ENCODE results near the gene ZBTB1.
A peak's percentile ranks its signal among the peaks of the same experiment; 100 is the strongest.
"Not testable (repeated sequence)": the region's sequence is repeated elsewhere in the genome, so short reads cannot be mapped to it uniquely, and the experiment has no call there.

The ZBTB1 gene

DNA sequence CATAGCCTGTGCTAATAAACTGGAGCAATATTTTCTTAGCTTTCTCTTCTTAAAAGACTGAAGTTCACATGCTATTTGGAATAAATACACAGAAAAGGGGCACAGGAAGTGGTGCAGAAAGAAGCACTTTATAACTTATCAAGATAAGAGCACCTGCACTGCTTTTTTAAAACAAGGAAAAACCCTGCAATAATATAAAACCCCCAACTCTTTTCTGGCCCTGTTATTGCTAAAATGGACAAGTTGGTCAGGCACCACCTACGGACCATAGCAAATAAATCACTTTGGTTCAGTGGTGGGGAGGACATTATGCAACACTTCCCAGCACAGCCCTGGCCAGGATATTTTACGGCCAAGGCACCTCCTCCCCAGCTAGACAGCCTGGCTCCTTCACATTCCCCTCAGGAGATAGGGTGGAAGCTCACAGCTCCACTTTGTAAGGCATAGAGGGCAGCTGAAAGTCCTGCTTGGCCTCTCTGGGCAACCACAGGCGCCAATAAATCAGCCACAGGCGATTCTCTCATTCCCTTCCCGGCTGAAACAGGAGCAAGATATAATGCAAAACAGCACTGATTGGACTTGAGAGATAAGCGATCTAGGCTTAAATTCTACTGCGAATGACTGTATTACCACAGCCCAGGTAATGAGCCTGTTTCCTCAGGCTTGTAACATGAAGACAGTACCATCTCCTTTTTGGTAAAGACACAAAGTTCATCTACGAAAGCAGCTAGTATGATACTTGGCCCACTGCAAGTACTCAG, 3.0 kb upstream of the ZBTB1 start:
- no peak for DNase-seq

DNA sequence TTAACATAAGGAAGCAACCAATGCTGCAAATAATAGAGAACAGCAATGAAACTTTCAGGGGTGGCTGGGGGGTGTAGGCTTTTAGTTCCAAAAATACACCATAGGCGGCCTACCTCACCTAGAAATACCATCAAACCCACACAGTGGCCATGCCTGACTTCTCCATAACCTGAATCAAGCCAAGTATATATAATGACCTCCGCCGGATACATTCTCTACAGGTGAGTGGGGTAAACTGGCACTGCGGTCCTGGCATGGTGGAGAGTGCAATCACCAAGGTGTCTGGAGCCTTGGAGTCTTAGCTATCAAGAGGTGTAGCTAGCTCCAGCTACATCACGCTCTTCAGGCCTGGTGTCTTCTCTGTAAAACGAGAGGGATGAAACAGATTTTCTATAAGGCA, 2.1 kb upstream of the ZBTB1 start:
- DNase-seq = peak in 1 of 2 experiments; percentile 10

DNA sequence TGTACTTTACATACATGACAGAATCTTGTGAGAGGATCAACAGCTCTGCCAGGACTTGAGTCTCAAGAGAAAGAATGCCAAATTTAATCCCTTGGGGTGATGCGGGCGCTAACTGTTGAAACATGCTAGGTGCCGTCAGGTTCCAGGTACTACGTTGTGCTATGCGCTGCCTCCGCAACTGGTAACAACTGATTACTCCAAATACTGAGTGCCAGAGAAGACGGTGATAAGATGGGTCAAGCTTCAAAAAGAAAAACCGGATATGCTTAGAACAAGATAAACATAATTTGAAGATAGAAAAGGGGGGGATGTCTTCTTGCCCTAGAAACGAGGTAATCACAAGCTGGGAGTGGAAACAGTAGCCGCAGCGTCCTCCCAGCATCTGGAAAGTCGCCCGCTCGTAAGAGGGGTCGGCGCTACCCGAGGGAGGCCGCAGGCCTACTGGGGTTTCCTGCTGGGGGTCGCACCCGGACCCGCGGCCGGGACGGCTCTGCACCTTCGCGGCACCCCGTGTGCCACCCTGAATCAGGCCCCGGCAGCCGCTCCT, 1.6 kb upstream of the ZBTB1 start:
- peak in 1 of 2 experiments; percentile 17 for DNase-seq

DNA sequence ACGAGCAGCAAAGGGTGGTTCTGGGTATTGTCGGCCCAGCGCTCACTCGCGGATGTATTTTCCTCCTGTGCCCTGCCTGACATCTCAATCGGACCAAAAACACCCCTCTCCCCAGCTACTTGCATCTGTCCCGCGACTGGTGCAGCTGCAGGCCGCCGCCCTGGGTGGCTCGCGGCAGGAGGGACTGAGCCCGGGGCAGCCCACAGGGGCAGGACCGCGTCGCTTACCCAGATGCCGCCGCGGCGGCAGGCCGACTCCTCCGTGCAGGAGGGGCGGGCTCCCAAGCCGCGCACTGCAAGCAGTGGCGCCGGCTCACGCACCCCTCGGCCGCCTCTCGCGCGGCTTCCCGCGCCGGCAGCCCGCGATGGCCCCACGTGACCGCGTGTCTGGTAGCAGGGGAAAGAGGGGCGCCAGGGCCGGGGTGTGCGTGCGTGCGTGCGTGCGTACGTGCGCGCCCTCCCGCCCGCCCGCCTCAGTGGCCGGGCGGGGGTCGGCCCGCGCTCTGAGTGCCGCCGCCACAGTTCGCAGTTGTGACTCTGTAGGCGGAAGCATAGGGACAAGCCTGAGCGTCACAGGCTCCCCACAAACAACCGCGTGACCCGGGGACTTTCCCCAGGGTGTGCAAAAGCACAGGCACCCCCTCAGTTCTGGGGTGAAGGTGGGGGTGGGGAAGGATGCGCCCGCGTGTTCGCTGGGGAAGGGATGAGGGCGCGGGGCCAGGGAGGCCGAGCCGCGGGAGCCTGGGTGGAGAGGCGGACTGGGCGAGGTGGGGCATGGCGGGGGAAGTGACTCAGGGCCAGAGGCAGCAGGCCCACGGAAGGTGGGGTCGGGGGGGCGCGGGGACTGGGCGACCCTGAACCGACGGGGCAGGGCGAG, 898 bp upstream of the ZBTB1 start, which contains the start of gene ZBTB25:
TSS of gene ZBTB25 (minus strand) at position 405 of the 876 bp plus-strand sequence. CDS start 13,305 bp downstream, outside the sequence.
- DNase-seq = peak; percentile 83 to 98

DNA sequence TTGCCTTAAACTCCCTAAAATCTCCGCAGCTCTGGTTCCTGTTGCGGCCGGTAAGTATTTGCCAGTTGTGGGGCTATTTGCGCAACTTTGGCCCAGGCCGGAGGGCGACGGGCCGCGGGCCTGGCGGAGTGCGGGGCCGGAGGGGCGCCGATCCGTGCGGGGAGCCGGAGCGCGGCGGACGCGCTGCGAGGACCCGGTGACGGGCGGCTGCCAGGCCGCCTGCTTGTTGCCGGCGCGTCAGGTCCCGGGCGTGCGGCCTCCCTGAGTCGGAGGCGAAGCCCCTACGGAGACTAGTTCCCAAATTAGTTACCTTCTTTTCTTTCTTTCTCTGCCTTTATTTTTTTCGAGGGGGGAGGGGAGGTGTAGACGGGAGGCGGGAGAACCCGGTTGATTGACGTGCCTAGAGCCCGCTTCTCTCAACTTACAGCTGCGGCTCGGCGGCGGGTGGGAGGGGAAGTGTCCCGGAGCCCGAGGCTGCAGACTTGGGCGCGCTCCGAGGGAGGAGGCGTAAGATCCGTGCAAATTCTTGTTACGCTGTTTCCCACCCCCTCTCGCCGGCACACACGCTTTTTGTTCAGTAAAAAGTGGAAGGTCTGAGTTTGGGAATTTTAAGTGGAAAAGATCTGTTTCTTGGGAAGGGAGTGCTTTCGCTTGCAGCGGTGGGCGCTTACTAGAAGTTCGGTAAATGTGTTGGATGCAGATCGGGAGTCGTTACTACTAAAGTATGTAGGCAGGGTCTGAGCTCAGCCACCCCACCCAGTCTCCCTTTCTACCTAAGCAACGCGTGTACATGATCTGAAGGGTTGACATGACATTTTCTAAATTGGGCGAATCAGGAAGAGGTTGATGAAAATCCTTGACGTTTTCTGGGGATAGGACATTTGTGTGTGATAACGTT, 576 bp downstream of the ZBTB1 start:
- DNase-seq = peak; percentile 80 to 85

DNA sequence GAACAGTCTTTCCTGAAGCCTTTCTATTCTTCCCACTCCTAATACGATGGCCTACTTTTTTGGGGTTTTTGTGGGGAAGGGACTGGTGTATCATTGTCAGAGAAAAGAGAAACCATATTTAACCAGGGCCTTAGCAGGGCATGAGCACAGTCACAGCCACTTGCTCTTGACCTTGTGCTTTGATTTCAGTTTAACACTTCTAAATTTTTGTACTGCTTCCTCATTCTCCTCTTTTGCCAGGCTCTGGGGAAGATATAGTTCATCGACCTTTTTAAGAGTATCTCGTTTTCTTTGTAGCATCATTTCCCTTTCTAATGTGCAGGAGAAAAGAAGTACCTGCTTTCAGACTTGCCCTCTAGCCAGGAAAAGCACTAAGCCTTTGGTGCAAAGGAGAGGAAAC, 2.2 kb downstream of the ZBTB1 start:
- no peak for DNase-seq

DNA sequence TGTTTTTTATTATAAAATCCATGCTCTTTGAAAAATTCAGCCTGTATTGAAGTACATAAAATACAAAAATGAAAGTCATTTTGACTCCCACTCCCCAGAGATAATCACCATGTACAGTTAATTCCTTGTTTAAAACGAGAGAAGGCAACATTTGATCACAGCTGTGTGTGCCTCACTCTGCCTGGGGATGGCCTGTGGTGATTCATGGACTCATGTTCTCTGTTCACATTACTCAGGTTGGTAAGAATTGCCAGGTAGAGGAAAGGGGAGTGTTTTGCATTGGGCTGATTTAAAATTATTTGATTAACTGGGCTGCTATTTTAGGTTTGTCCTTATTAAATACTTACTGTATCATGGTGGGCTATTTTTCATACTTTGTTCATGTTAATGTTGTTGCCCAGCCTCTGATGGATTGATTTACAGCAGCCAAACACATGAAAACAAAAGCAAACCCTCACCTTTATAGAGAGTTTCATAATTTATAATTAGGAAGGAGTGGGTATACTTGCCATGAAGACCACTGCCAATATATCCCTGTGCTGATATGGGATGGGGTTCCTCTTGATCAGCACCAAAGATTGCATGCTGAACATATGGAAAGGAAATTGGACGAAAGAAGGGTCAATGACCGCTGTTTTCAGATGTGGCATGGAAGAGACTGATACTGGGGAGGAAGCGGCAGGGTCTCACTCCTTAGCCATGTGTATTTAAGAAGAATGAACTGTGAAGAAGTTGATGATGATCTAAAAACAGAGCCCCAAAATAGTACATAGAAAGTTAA, 3.0 kb downstream of the ZBTB1 start:
- peak; percentile 35 to 63 for DNase-seq

DNA sequence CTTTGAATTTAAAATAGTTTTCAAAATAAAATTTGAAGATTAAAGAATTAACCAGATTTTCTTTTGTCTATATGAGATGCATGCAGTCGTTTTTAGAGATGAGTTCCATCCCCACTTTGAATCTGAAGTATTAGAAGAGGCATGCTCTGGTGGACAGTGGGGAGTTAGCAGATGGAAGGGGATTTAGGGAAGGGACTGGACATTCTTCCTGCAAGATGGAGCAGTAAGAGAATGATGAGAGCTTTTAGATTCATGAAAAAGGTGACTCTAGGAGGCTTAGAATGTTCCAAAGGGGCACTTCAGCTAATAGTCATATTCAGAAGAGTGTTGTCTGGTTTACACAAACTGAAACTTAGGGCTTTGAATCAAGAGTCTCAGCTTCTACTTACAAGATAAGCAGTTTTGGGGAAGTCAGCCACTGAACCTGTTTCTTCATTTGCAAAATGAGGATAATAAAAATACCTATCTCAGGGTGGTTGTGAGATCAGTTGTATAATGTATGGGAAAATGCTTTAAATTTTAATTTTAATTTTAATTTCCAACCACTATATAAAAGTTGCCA, 3.7 kb downstream of the ZBTB1 start:
- no peak for DNase-seq

DNA sequence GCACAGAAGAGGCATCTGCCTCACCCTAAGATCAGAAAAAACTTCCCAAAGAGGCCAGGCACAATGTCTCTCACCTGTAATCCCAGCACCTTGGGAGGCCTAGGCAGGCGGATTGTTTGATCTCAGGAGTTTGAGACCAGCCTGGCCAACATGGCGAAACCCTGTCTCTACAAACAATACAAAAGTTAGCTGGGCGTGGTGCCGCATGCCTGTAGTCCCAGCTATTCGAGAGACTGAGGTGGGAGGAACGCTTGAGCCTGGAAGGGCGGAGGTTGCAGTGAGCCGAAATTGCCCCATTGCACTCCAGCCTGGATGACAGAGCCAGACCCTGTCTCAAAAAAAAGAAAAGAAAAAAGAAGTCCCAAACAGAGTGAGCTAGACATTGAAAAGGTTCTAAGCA, 4.5 kb downstream of the ZBTB1 start:
- no peak for DNase-seq

DNA sequence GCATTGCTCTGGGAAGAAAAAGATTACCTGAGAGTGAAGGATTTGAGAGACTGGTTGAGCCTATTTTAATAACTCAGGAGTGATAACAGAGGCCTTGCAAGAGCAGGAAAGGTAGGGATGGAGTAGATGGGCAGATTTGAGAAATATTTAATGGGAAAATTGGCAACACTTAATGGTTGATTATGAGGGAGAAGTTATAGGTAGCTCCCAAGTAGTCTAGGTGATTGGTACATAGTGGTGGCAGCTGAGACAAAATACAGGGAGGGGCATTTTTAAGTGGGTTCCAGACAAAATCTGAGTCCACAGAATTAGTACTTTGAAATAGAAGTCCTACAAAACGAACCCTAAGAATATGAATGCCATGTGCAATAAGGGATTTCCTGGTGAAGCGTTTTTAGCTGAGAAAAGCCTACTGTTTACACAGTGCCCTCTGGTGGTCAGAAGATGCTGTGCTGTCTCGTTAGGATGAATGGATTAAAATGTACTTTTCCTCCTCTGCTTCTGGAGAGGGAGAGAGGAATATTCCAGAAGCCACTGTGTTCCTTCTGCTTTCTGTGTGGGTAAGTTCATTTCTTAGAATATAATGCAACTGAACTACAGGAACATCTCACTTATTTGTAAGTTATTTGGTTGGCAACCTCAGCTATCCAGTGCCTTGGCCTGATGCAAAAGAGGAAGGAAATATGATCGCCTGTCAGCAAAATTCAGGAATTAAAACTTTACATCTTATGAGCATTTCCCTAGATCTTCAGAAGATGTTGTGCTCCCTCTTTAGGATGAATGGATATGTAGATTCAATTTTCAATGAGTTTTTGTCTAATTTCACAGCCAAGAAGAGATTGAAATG, 6.5 kb downstream of the ZBTB1 start:
- peak; percentile 45 to 51 for DNase-seq

DNA sequence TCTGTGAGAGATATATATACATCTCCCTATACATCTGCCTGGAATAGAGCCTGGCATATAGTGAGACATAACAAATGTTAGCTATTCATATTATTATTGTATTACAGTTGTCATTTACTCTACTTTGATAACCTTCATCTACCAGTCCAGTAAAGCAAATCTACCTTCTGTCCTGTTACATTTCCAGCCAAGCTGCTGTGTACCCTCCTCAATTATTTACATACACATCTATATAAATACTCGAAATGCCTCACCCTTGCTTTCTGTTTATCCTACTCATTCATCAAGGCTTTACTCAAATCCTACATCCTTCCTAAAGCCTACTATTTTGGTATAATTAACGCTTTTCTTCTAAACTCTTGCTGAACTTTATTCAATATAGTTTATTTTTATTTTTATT, 8.7 kb downstream of the ZBTB1 start:
- no peak for DNase-seq

DNA sequence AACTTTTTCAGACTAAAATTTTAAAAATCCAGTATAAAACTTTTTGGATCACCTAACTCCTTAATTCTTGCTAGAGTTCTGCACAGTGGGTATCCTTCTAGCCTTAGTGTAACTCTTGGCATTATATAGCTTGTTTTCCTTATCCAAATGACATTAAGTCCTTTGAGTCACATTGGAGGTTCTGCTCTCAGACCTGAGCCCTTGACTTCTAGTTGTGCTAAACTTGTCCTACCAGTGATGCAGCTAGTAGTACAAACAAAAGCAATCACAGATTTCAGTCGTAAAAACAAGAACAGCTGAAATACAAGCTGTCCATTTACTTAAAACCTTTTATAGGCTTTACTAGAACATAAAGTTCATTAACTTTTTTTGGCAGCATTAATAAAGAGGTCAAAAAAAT, 10.5 kb downstream of the ZBTB1 start:
- DNase-seq = no peak

DNA sequence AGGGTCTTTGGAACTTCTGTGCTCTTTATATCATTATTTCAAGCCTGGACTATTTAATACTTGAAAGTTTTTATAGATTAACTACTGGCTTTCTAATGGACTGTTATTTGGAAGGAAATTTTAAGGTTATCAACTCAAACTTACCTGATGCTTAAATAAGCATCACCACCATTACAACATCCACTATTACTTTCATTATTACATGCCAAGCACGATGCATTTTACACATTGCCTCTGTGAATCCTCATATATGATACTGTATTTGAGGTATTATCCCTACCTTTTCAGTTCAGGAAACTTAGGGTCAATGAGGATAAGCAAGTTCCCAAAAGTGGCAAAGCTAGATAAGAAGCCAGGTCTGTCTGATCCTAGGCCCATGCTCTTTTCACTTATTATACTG, 12.4 kb downstream of the ZBTB1 start:
- DNase-seq = no peak

DNA sequence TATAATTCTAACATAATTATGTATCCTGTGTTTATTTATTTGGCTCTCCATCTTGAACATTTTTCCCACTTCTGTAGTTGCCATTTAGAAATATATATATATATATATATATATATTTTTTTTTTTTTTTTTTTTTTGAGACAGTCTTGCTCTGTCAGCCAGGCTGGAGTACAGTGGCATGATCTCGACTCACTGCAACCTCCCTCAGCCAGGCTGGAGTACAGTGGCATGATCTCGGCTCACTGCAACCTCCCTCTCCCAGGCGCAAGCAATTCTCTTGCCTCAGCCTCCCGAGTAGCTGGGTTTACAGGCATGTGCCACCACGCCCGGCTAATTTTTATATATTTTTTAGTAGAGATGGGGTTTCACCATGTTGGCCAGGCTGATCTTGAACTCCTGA, 13.1 kb downstream of the ZBTB1 start:
- DNase-seq = not testable (repeated sequence)

DNA sequence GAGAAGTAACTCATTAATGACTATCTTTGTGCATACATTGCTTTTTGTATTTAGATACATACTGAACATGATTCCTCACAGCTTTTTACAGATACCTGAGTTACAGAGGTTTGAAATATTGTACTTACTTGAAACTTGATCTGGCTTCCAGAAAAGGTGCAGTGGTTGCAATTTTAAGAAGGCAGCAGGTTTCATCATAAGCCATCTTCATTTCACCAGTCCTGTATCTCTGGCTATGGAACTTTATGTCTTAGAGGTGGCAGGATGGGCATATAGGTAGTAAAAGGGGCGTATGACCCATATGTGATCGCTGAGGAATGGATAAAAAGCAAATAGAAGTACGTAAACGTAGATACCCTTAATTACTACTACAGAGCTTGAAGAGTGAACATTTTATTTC, 13.7 kb downstream of the ZBTB1 start:
- DNase-seq = no peak

DNA sequence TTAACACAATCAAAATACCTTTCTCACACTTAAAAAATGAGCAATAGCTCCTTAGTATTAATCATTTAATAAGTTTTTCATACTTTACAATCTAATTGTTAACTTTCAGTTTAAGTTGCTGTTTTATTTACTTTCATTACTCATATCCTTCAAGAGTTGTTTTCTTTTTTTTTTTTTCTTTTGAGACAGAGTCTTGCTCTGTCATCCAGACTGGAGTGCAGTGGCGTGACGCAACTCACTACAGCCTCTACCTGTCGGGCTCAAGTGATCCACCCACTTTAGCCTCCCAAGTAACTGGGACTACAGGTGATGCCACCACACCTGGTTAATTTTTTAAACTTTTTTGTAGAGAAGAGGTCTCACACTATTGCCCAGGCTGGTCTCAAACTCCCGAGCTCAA, 16.1 kb downstream of the ZBTB1 start:
- DNase-seq = no peak

DNA sequence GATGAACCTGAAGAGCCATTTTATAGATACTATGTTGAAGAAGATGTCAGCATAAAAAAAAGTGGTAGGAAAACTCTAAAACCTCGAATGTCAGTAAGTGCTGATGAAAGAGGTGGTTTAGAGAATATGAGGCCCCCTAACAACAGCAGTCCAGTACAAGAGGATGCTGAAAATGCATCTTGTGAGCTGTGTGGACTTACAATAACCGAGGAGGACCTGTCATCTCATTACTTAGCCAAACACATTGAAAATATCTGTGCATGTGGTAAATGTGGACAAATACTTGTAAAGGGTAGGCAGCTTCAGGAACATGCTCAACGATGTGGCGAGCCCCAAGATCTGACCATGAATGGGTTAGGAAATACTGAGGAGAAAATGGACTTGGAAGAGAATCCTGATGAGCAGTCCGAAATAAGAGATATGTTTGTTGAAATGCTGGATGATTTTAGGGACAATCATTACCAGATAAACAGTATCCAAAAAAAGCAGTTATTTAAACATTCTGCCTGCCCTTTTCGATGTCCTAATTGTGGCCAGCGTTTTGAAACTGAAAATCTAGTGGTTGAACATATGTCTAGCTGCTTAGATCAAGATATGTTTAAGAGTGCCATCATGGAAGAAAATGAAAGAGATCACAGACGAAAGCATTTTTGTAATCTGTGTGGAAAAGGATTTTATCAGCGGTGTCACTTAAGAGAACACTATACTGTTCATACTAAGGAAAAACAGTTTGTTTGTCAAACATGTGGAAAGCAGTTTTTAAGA, 18.2 kb downstream of the ZBTB1 start:
- DNase-seq = no peak

DNA sequence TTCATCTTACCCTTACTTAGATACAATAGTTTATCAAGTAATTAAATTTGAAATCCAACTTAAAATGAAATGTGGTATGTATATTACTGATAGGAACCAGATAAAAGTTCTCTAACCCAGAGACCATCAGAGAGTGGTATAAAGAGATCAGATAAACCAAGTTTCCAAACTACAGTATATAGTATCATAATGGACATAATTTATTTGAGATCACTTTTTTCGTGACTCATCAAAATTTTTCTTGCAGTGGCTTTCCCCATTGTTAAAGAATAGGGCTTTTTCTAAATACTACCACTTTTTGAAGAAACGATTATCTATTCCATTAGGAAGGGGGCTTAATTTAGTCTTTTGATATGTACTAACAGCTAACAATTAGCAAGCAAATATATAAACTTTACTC, 20.8 kb downstream of the ZBTB1 start:
- DNase-seq = no peak

DNA sequence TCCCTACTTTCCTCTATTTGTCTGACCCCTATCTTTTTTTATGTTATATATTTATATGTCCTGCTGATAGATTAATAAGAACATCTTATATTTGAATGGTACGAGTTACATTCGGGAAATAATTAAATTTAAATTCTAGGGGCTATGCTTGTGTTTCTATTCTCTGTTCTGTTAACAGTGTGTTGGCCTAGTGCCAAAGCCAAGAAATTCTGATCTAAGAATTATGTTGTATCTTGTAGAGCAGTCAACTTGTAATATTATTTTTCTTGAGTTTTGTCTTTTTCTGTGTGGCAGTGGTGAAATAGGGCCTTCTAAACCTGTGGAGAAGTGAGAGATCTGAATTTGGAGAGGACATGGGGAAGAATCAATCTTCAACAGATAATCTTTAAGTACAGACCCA, 27.0 kb downstream of the ZBTB1 start:
- no peak for DNase-seq

Measured in stimulated activated CD4-positive, alpha-beta T cell treated with anti-CD3 and anti-CD28 coated beads, Interleukin-4, amount 100 ng/mL, for 4 hours (primary cell).